HepG2 (cell line): Measurements from ENCODE around the gene HCN4. TPM values are rescaled to one million over a fixed set of nuclear protein-coding genes. Genes with fewer than 3 reads are reported as not detected.

Experiments used
- CAMTA2 ChIP-seq: sonication (generic); formaldehyde crosslinking; IDR thresholded peaks from 2 replicates; pipeline ENCODE4 v1.4.0; 2020; ENCODE audit warnings: mild to moderate bottlenecking, missing genetic modification reagents, borderline replicate concordance
- GABPB1 ChIP-seq: IDR thresholded peaks from 2 replicates; pipeline ENCODE4 v1.6.1; 2016; ENCODE audit warnings: mild to moderate bottlenecking, missing genetic modification reagents, moderate library complexity, missing compliant biosample characterization
- GLI4 ChIP-seq: sonication (generic); formaldehyde crosslinking; IDR thresholded peaks from 2 replicates; pipeline ENCODE4 v1.5.1; 2020; ENCODE audit warnings: missing genetic modification reagents, mild to moderate bottlenecking, moderate library complexity, borderline replicate concordance
- HMG20B ChIP-seq: conservative IDR thresholded peaks from 2 replicates; pipeline ENCODE4 v1.6.1; 2016; ENCODE audit warnings: missing genetic modification reagents, missing compliant biosample characterization
- HNRNPH1 ChIP-seq: fragments of 200-400 bp; formaldehyde crosslinking; optimal IDR thresholded peaks from 2 replicates; pipeline ENCODE3; 2017; ENCODE audit warnings: mild to moderate bottlenecking, low read depth, low read length
- HNRNPL ChIP-seq: fragments of 200-400 bp; formaldehyde crosslinking; IDR thresholded peaks from 2 replicates; pipeline ENCODE4 v1.6.1; 2017; ENCODE audit warnings: mild to moderate bottlenecking, low read depth, low read length
- HOXA3 ChIP-seq: sonication (generic); formaldehyde crosslinking; IDR thresholded peaks from 2 replicates; pipeline ENCODE4 v1.5.0; 2020; ENCODE audit warnings: missing genetic modification reagents
- KLF11 ChIP-seq: IDR thresholded peaks from 2 replicates; pipeline ENCODE4 v1.6.1; 2016; ENCODE audit warnings: missing compliant biosample characterization
- MAFK ChIP-seq, 2 experiments: IDR thresholded peaks in 1 of 2; conservative IDR thresholded peaks in 1 of 2; 2 replicates each; pipeline ENCODE4 v1.6.1; 2011; ENCODE audit warnings: improper control_type of control experiment in 2 of 2, low read length in 2 of 2
- MED13 ChIP-seq: sonication (generic); formaldehyde crosslinking; IDR thresholded peaks from 2 replicates; pipeline ENCODE4 v1.5.0; 2020; ENCODE audit warnings: missing genetic modification reagents
- MEIS1 ChIP-seq: sonication (generic); formaldehyde crosslinking; IDR thresholded peaks from 2 replicates; pipeline ENCODE4 v1.9.0; 2021; ENCODE audit warnings: mild to moderate bottlenecking, missing genetic modification reagents, moderate library complexity, borderline replicate concordance
- PHF21A ChIP-seq: sonication (generic); formaldehyde crosslinking; IDR thresholded peaks from 2 replicates; pipeline ENCODE4 v1.5.0; 2020; ENCODE audit warnings: mild to moderate bottlenecking, missing genetic modification reagents
- RXRA ChIP-seq: sonication (generic); formaldehyde crosslinking; IDR thresholded peaks from 2 replicates; pipeline ENCODE4 v1.5.1; 2020; ENCODE audit warnings: missing genetic modification reagents
- SIN3A ChIP-seq: IDR thresholded peaks from 2 replicates; pipeline ENCODE4 v1.6.1; 2011; ENCODE audit warnings: low read depth, mild to moderate bottlenecking, control low read depth, low read length, borderline replicate concordance
- XBP1 ChIP-seq: sonication (generic); formaldehyde crosslinking; IDR thresholded peaks from 2 replicates; pipeline ENCODE4 v1.5.0; 2020; ENCODE audit warnings: missing genetic modification reagents
- ZBTB7B ChIP-seq: sonication (generic); formaldehyde crosslinking; IDR thresholded peaks from 2 replicates; pipeline ENCODE4 v1.4.0; 2020; ENCODE audit warnings: missing genetic modification reagents
- ZNF335 ChIP-seq: sonication (generic); formaldehyde crosslinking; IDR thresholded peaks from 2 replicates; pipeline ENCODE4 v1.4.0; 2020; ENCODE audit warnings: missing genetic modification reagents
- ZNF547 ChIP-seq: sonication (generic); formaldehyde crosslinking; IDR thresholded peaks from 2 replicates; pipeline ENCODE4 v1.5.1; 2020; ENCODE audit warnings: mild to moderate bottlenecking, missing genetic modification reagents
- ZNF552 ChIP-seq: sonication (generic); formaldehyde crosslinking; IDR thresholded peaks from 2 replicates; pipeline ENCODE4 v1.9.0; 2022; ENCODE audit warnings: missing genetic modification reagents, mild to moderate bottlenecking, borderline replicate concordance
- ZNF557 ChIP-seq: sonication (generic); formaldehyde crosslinking; IDR thresholded peaks from 2 replicates; pipeline ENCODE4 v1.4.0; 2020; ENCODE audit warnings: missing genetic modification reagents
- ZNF567 ChIP-seq: sonication (generic); formaldehyde crosslinking; IDR thresholded peaks from 2 replicates; pipeline ENCODE4 v1.8.1; 2023; ENCODE audit warnings: mild to moderate bottlenecking, missing genetic modification reagents, borderline replicate concordance
- ZNF737 ChIP-seq: sonication (generic); formaldehyde crosslinking; IDR thresholded peaks from 2 replicates; pipeline ENCODE4 v1.5.0; 2020; ENCODE audit warnings: missing genetic modification reagents, mild to moderate bottlenecking, borderline replicate concordance
- ZNF740 ChIP-seq: sonication (generic); formaldehyde crosslinking; IDR thresholded peaks from 2 replicates; pipeline ENCODE4 v1.4.0; 2020; ENCODE audit warnings: missing genetic modification reagents
- ZNF891 ChIP-seq: sonication (generic); formaldehyde crosslinking; IDR thresholded peaks from 2 replicates; pipeline ENCODE4 v1.5.0; 2020; ENCODE audit warnings: mild to moderate bottlenecking, missing genetic modification reagents
- polyA plus RNA-seq, 8 experiments: library from polyadenylated mRNA; depleted of rRNA in 3 of 8; stranded (reverse) in 7 of 8; unstranded in 1 of 8; fragments of >200 nt; fragmentation: Illumina TruSeq in 4 of 8; extraction: Trizol in 4 of 8; gene quantifications; 2 replicates each; pipeline versions ENCODE4 v1.2.1 to v1.2.3, GENCODE V29; 2011 to 2016; ENCODE audit warnings: low read depth in 4 of 8, missing spikeins in 1 of 8, mixed read lengths in 1 of 8; ENCODE audit not compliant: insufficient read depth in 1 of 8
- total RNA-seq, 5 experiments: library from RNA; depleted of rRNA; stranded (reverse); fragments of >200 nt; fragmentation: Illumina TruSeq; extraction: Trizol; gene quantifications; 2 replicates each; pipeline ENCODE4 v1.2.3, GENCODE V29; 2016; ENCODE audit warnings: low read depth in 1 of 5
- TF ChIP-seq, protein P1 (sequence below): sonication (generic); formaldehyde crosslinking; IDR thresholded peaks from 2 replicates; pipeline ENCODE4 v1.4.0; 2020; ENCODE audit warnings: mild to moderate bottlenecking, low read depth, missing genetic modification reagents
- TF ChIP-seq, protein P2 (sequence below): sonication (generic); formaldehyde crosslinking; conservative IDR thresholded peaks from 2 replicates; pipeline ENCODE4 v1.8.1; 2023; ENCODE audit warnings: missing genetic modification reagents
- TF ChIP-seq, protein P3 (sequence below): IDR thresholded peaks from 2 replicates; pipeline ENCODE4 v1.6.1; 2016; ENCODE audit warnings: low read depth

Gene HCN4
- total and polyA plus RNA-seq, 2 of the 13 experiments (the other 11 are each of a cell fraction or from before 2014, with no cell fraction given), result not detected

GRCh38 chr15:73346735-73347312 lies 21.9 kb downstream of the HCN4 start (continued):
- TF ChIP-seq ZNF552 (CRISPR knock-in tag) (no peak), XBP1 (CRISPR knock-in tag) (peak; percentile 65; the same call in 1 of the 2 replicates), ZNF737 (CRISPR knock-in tag) (no peak), KLF11 (CRISPR knock-in tag) (0 out of 2 replicates have a peak, but pooled peaks have one; percentile 47), ZNF547 (CRISPR knock-in tag) (no peak; the same call in 1 of the 2 replicates), MEIS1 (CRISPR knock-in tag) (no peak), PHF21A (CRISPR knock-in tag) (no peak), RXRA (CRISPR knock-in tag) (no peak), ZNF567 (CRISPR knock-in tag) (no peak), CAMTA2 (no peak), ZNF335 (CRISPR knock-in tag) (peak; percentile 77; the same call in 1 of the 2 replicates), HOXA3 (CRISPR knock-in tag) (peak; percentile 52; the same call in 1 of the 2 replicates), HNRNPL (0 out of 2 replicates have a peak, but pooled peaks have one; percentile 48), GABPB1 (peak; percentile 37; the same call in 1 of the 2 replicates), HMG20B (CRISPR knock-in tag) (no peak), HNRNPH1 (no peak), ZNF740 (CRISPR knock-in tag) (no peak), ZBTB7B (no peak), SIN3A (no peak), MAFK (conservative IDR thresholded peaks at IDR 0.05 in 1 of 2, IDR thresholded peaks at IDR 0.05 in 1 of 2; ENCODE audit: low read length in 2 of 2) (no peak), GLI4 (no peak), MED13 (no peak), ZNF891 (CRISPR knock-in tag) (peak; percentile 59; the same call in 1 of the 2 replicates), ZNF557 (CRISPR knock-in tag) (peak; percentile 95; the same call in 1 of the 2 replicates)
- TF ChIP-seq, protein P1, sequence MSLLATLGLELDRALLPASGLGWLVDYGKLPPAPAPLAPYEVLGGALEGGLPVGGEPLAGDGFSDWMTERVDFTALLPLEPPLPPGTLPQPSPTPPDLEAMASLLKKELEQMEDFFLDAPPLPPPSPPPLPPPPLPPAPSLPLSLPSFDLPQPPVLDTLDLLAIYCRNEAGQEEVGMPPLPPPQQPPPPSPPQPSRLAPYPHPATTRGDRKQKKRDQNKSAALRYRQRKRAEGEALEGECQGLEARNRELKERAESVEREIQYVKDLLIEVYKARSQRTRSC, result 0 out of 2 replicates have a peak, but pooled peaks have one; percentile 83
- TF ChIP-seq, protein P2, sequence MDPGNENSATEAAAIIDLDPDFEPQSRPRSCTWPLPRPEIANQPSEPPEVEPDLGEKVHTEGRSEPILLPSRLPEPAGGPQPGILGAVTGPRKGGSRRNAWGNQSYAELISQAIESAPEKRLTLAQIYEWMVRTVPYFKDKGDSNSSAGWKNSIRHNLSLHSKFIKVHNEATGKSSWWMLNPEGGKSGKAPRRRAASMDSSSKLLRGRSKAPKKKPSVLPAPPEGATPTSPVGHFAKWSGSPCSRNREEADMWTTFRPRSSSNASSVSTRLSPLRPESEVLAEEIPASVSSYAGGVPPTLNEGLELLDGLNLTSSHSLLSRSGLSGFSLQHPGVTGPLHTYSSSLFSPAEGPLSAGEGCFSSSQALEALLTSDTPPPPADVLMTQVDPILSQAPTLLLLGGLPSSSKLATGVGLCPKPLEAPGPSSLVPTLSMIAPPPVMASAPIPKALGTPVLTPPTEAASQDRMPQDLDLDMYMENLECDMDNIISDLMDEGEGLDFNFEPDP (CRISPR knock-in tag), result no peak
- TF ChIP-seq, protein P3, sequence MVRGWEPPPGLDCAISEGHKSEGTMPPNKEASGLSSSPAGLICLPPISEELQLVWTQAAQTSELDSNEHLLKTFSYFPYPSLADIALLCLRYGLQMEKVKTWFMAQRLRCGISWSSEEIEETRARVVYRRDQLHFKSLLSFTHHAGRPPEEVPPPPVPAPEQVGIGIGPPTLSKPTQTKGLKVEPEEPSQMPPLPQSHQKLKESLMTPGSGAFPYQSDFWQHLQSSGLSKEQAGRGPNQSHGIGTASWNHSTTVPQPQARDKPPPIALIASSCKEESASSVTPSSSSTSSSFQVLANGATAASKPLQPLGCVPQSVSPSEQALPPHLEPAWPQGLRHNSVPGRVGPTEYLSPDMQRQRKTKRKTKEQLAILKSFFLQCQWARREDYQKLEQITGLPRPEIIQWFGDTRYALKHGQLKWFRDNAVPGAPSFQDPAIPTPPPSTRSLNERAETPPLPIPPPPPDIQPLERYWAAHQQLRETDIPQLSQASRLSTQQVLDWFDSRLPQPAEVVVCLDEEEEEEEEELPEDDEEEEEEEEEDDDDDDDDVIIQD (CRISPR knock-in tag), result no peak
